Measurements from ENCODE around the gene VEGFA. TPM values are rescaled to one million over a fixed set of nuclear protein-coding genes. Genes with fewer than 3 reads are reported as not detected.

Gene VEGFA
- total and polyA plus RNA-seq, 2 experiments from 2014 or later, result 10.7 to 241 TPM

GRCh38 chr6:43799551-43800297 lies 29.7 kb downstream of the VEGFA start:
- Histone ChIP-seq H3K9me2 (ENCODE audit: insufficient read depth) (no peaks in the 10 kb centered on the region), H3K4me1 (ENCODE audit: insufficient read depth) (peaks cover 5% of the 10 kb centered on the region), H3F3A (ENCODE audit: insufficient read depth) (no peaks in the 10 kb centered on the region), H2AFZ (no peak overlapping the region), H3K27me3 (replicated peaks; ENCODE audit: insufficient read depth) (no peaks in the 10 kb centered on the region), H3K79me2 (ENCODE audit: insufficient read depth) (no peaks in the 10 kb centered on the region), H3K4me3 (no peak overlapping the region), H3K9ac (no peak overlapping the region), H4K20me1 (ENCODE audit: insufficient read depth) (no peaks in the 10 kb centered on the region), H3K4me2 (ENCODE audit: unreplicated experiment) (no peak overlapping the region), H3K9me3 (ENCODE audit: low read depth) (no peaks in the 10 kb centered on the region), H3K36me3 (ENCODE audit: low read depth) (no peaks in the 10 kb centered on the region), H3K27ac (no peak overlapping the region)
- no peak for TF ChIP-seq EZH2 (IDR thresholded peaks at IDR 0.05; ENCODE audit: insufficient read depth, poor library complexity, severe bottlenecking)
- no peak for TF ChIP-seq EZH2phosphoT487 (IDR thresholded peaks at IDR 0.05; ENCODE audit: insufficient read depth, low read depth)
- WGBS, 2 experiments (ENCODE audit: low coverage in 1 of 2, low lambda C conversion rate in 2 of 2, missing lambda C conversion rate in 2 of 2), result 69 to 78% methylated on average over 6 of the region's 6 CpGs
- in situ Hi-C loops (cut with MboI), result no loop called here
- peak; percentile 39 for DNase-seq

GRCh38 chr6:43800298-43800623 lies 30.2 kb downstream of the VEGFA start:
- Histone ChIP-seq H3K4me1 (ENCODE audit: insufficient read depth) (peaks cover 5% of the 10 kb centered on the region), H3K9me2 (ENCODE audit: insufficient read depth) (no peaks in the 10 kb centered on the region), H3K4me2 (ENCODE audit: unreplicated experiment) (no peak overlapping the region), H3K4me3 (no peak overlapping the region), H3K27me3 (replicated peaks; ENCODE audit: insufficient read depth) (no peaks in the 10 kb centered on the region), H2AFZ (no peak overlapping the region), H4K20me1 (ENCODE audit: insufficient read depth) (no peaks in the 10 kb centered on the region), H3K27ac (no peak overlapping the region), H3F3A (ENCODE audit: insufficient read depth) (no peaks in the 10 kb centered on the region), H3K36me3 (ENCODE audit: low read depth) (no peaks in the 10 kb centered on the region), H3K9me3 (ENCODE audit: low read depth) (no peaks in the 10 kb centered on the region), H3K79me2 (ENCODE audit: insufficient read depth) (no peaks in the 10 kb centered on the region), H3K9ac (no peak overlapping the region)
- no peak for DNase-seq
- TF ChIP-seq EZH2phosphoT487 (IDR thresholded peaks at IDR 0.05; ENCODE audit: insufficient read depth, low read depth) (no peak), EZH2 (IDR thresholded peaks at IDR 0.05; ENCODE audit: insufficient read depth, poor library complexity, severe bottlenecking) (no peak)
- in situ Hi-C loops (cut with MboI), result no loop called here
- 84 to 87% methylated on average over 3 of the region's 3 CpGs for WGBS, 2 experiments (ENCODE audit: low coverage in 1 of 2, low lambda C conversion rate in 2 of 2, missing lambda C conversion rate in 2 of 2)

GRCh38 chr6:43800746-43801494 lies 30.9 kb downstream of the VEGFA start:
- Histone ChIP-seq H3K27me3 (replicated peaks; ENCODE audit: insufficient read depth) (no peaks in the 10 kb centered on the region), H4K20me1 (ENCODE audit: insufficient read depth) (no peaks in the 10 kb centered on the region), H3K9ac (no peak overlapping the region), H3K36me3 (ENCODE audit: low read depth) (no peaks in the 10 kb centered on the region), H3K9me2 (ENCODE audit: insufficient read depth) (no peaks in the 10 kb centered on the region), H2AFZ (no peak overlapping the region), H3F3A (ENCODE audit: insufficient read depth) (no peaks in the 10 kb centered on the region), H3K27ac (no peak overlapping the region), H3K4me3 (no peak overlapping the region), H3K4me2 (ENCODE audit: unreplicated experiment) (no peak overlapping the region), H3K4me1 (ENCODE audit: insufficient read depth) (peaks cover 5% of the 10 kb centered on the region), H3K9me3 (ENCODE audit: low read depth) (no peaks in the 10 kb centered on the region), H3K79me2 (ENCODE audit: insufficient read depth) (no peaks in the 10 kb centered on the region)
- no peak for TF ChIP-seq EZH2phosphoT487 (IDR thresholded peaks at IDR 0.05; ENCODE audit: insufficient read depth, low read depth)
- no peak for TF ChIP-seq EZH2 (IDR thresholded peaks at IDR 0.05; ENCODE audit: insufficient read depth, poor library complexity, severe bottlenecking)
- DNase-seq, result no peak
- in situ Hi-C loops (cut with MboI), result no loop called here
- 80 to 89% methylated on average over 10 of the region's 10 CpGs for WGBS, 2 experiments (ENCODE audit: low coverage in 1 of 2, low lambda C conversion rate in 2 of 2, missing lambda C conversion rate in 2 of 2)

GRCh38 chr6:43801495-43802181 lies 31.6 kb downstream of the VEGFA start:
- H3K27me3 ChIP-seq (replicated peaks; ENCODE audit: insufficient read depth), result no peaks in the 10 kb centered on the region
- H3K27ac ChIP-seq, result no peak overlapping the region
- no peak overlapping the region for H3K9ac ChIP-seq
- no peak overlapping the region for H3K4me3 ChIP-seq
- H3K4me1 ChIP-seq (ENCODE audit: insufficient read depth), result peaks cover 5% of the 10 kb centered on the region
- in situ Hi-C loops (cut with MboI), result no loop called here
- no peak for DNase-seq
- H3K4me2 ChIP-seq (ENCODE audit: unreplicated experiment), result no peak overlapping the region
- H3K79me2 ChIP-seq (ENCODE audit: insufficient read depth), result no peaks in the 10 kb centered on the region
- no peaks in the 10 kb centered on the region for H3K36me3 ChIP-seq (ENCODE audit: low read depth)
- TF ChIP-seq EZH2phosphoT487 (IDR thresholded peaks at IDR 0.05; ENCODE audit: insufficient read depth, low read depth) (no peak), EZH2 (IDR thresholded peaks at IDR 0.05; ENCODE audit: insufficient read depth, poor library complexity, severe bottlenecking) (no peak)
- H3F3A ChIP-seq (ENCODE audit: insufficient read depth), result no peaks in the 10 kb centered on the region
- no peaks in the 10 kb centered on the region for H3K9me3 ChIP-seq (ENCODE audit: low read depth)
- H3K9me2 ChIP-seq (ENCODE audit: insufficient read depth), result no peaks in the 10 kb centered on the region
- H2AFZ ChIP-seq, result no peak overlapping the region
- 69 to 76% methylated on average over 16 of the region's 16 CpGs for WGBS, 2 experiments (ENCODE audit: low coverage in 1 of 2, low lambda C conversion rate in 2 of 2, missing lambda C conversion rate in 2 of 2)
- no peaks in the 10 kb centered on the region for H4K20me1 ChIP-seq (ENCODE audit: insufficient read depth)

Measured in GM23248 (cell line).